ENCODE measurements around the gene MAGIX. TPM values are rescaled to one million over a fixed set of nuclear protein-coding genes. Genes with fewer than 3 reads are reported as not detected.
"Not testable (repeated sequence)": the region's sequence is repeated elsewhere in the genome, so short reads cannot be mapped to it uniquely, and the experiment has no call there.

Gene MAGIX
- 1 to 10 TPM; 1.0 to 1.1 TPM for total RNA-seq
- total RNA-seq: 1.4 to 2.5 reads per million in 2 donors

GRCh38 chrX:49162620-49163019 is at the start of gene MAGIX:
TSS of gene MAGIX (plus strand) at chrX:49162758. CDS start at chrX:49162890, 132 bp downstream.
- Mint-ChIP-seq H3K27me3 (no peaks in the 10 kb centered on the region), H3K36me3 (ENCODE audit: low read depth) (no peaks in the 10 kb centered on the region), H3K27ac (peak within 1 kb of the TSS; percentile 87), H3K4me1 (peaks cover 18% of the 10 kb centered on the region), H3K4me3 (peak within 1 kb of the TSS; percentile 89)
- no peak for DNase-seq
- no peak for ATAC-seq
- no peaks in the 10 kb centered on the region for H3K9me3 ChIP-seq (ENCODE audit: control insufficient read depth, low read length, poor library complexity, severe bottlenecking)

- DNase-seq (no peak), ATAC-seq (no peak)
- Mint-ChIP-seq H3K27me3 (no peaks in the 10 kb centered on the region), H3K27ac (peak overlapping the region; percentile 32), H3K4me3 (no peak overlapping the region), H3K4me1 (peaks cover 23% of the 10 kb centered on the region), H3K36me3 (ENCODE audit: low read depth) (peaks cover 11% of the 10 kb centered on the region)
- H3K9me3 ChIP-seq (ENCODE audit: control insufficient read depth, low read length, poor library complexity, severe bottlenecking): no peaks in the 10 kb centered on the region
Measured at GRCh38 chrX:49116076-49116475, 46.5 kb upstream of the MAGIX start.

GRCh38 chrX:49116716-49117115 is 45.8 kb upstream of the MAGIX start:
- no peaks in the 10 kb centered on the region for H3K9me3 ChIP-seq (ENCODE audit: control insufficient read depth, low read length, poor library complexity, severe bottlenecking)
- peaks cover 11% of the 10 kb centered on the region for H3K36me3 Mint-ChIP-seq (ENCODE audit: low read depth)
- DNase-seq (no peak), ATAC-seq (no peak)
- H3K27me3 Mint-ChIP-seq: no peaks in the 10 kb centered on the region
- peaks cover 27% of the 10 kb centered on the region for H3K4me1 Mint-ChIP-seq
- H3K4me3 Mint-ChIP-seq: peak overlapping the region; percentile 25
- peak overlapping the region; percentile 79 for H3K27ac Mint-ChIP-seq

GRCh38 chrX:49117581-49117980 is 45.0 kb upstream of the MAGIX start:
- ATAC-seq: no peak

GRCh38 chrX:49120091-49120490 is 42.5 kb upstream of the MAGIX start:
- Mint-ChIP-seq H3K36me3 (ENCODE audit: low read depth) (peaks cover 11% of the 10 kb centered on the region), H3K27ac (no peak overlapping the region), H3K4me3 (no peak overlapping the region), H3K27me3 (no peaks in the 10 kb centered on the region), H3K4me1 (peaks cover 38% of the 10 kb centered on the region)
- H3K9me3 ChIP-seq (ENCODE audit: control insufficient read depth, low read length, poor library complexity, severe bottlenecking): no peaks in the 10 kb centered on the region
- ATAC-seq: no peak
- DNase-seq: no peak

More at GRCh38 chrX:49117581-49117980, 45.0 kb upstream of the MAGIX start:
- H3K4me1 Mint-ChIP-seq: peaks cover 28% of the 10 kb centered on the region
- no peaks in the 10 kb centered on the region for H3K27me3 Mint-ChIP-seq
- H3K4me3 Mint-ChIP-seq: peak overlapping the region; percentile 88
- no peak for DNase-seq
- H3K9me3 ChIP-seq (ENCODE audit: control insufficient read depth, low read length, poor library complexity, severe bottlenecking): no peaks in the 10 kb centered on the region
- peak overlapping the region; percentile 79 for H3K27ac Mint-ChIP-seq
- peaks cover 11% of the 10 kb centered on the region for H3K36me3 Mint-ChIP-seq (ENCODE audit: low read depth)

- Mint-ChIP-seq H3K36me3 (ENCODE audit: low read depth) (peaks cover 6% of the 10 kb centered on the region), H3K4me1 (peaks cover 25% of the 10 kb centered on the region), H3K27ac (peak overlapping the region; percentile 100), H3K4me3 (peak overlapping the region; percentile 96), H3K27me3 (no peaks in the 10 kb centered on the region)
- no peak for DNase-seq
- no peaks in the 10 kb centered on the region for H3K9me3 ChIP-seq (ENCODE audit: control insufficient read depth, low read length, poor library complexity, severe bottlenecking)
- ATAC-seq: no peak
Measured at GRCh38 chrX:49122499-49122898, 40.1 kb upstream of the MAGIX start.

GRCh38 chrX:49127742-49128258 is 34.8 kb upstream of the MAGIX start:
- ATAC-seq; H3K36me3 Mint-ChIP-seq (ENCODE audit: low read depth); DNase-seq; H3K4me3 Mint-ChIP-seq; H3K27ac Mint-ChIP-seq; H3K27me3 Mint-ChIP-seq; H3K9me3 ChIP-seq (ENCODE audit: control insufficient read depth, low read length, poor library complexity, severe bottlenecking); H3K4me1 Mint-ChIP-seq: not testable (repeated sequence)

- Mint-ChIP-seq H3K27me3 (no peaks in the 10 kb centered on the region), H3K4me3 (no peak overlapping the region), H3K27ac (no peak overlapping the region), H3K36me3 (ENCODE audit: low read depth) (no peaks in the 10 kb centered on the region), H3K4me1 (no peaks in the 10 kb centered on the region)
- ATAC-seq: no peak
- DNase-seq: no peak
- no peaks in the 10 kb centered on the region for H3K9me3 ChIP-seq (ENCODE audit: control insufficient read depth, low read length, poor library complexity, severe bottlenecking)
Measured at GRCh38 chrX:49129427-49129826, 33.1 kb upstream of the MAGIX start.

GRCh38 chrX:49132275-49132674 is 30.3 kb upstream of the MAGIX start:
- H3K4me1 Mint-ChIP-seq: not testable (repeated sequence)

GRCh38 chrX:49133759-49134158 is 28.8 kb upstream of the MAGIX start:
- Mint-ChIP-seq H3K4me3 (no peak overlapping the region), H3K4me1 (no peaks in the 10 kb centered on the region), H3K36me3 (ENCODE audit: low read depth) (no peaks in the 10 kb centered on the region), H3K27me3 (no peaks in the 10 kb centered on the region), H3K27ac (no peak overlapping the region)
- no peak for ATAC-seq
- no peaks in the 10 kb centered on the region for H3K9me3 ChIP-seq (ENCODE audit: control insufficient read depth, low read length, poor library complexity, severe bottlenecking)
- DNase-seq: no peak

More at GRCh38 chrX:49132275-49132674, 30.3 kb upstream of the MAGIX start:
- DNase-seq; H3K9me3 ChIP-seq (ENCODE audit: control insufficient read depth, low read length, poor library complexity, severe bottlenecking); H3K4me3 Mint-ChIP-seq; H3K27me3 Mint-ChIP-seq; H3K36me3 Mint-ChIP-seq (ENCODE audit: low read depth); ATAC-seq; H3K27ac Mint-ChIP-seq: not testable (repeated sequence)

- H3K9me3 ChIP-seq (ENCODE audit: control insufficient read depth, low read length, poor library complexity, severe bottlenecking): no peaks in the 10 kb centered on the region
- ATAC-seq (no peak), DNase-seq (no peak)
- Mint-ChIP-seq H3K4me1 (no peaks in the 10 kb centered on the region), H3K27ac (no peak overlapping the region), H3K4me3 (no peak overlapping the region), H3K36me3 (ENCODE audit: low read depth) (no peaks in the 10 kb centered on the region), H3K27me3 (no peaks in the 10 kb centered on the region)
Measured at GRCh38 chrX:49137492-49137891, 25.1 kb upstream of the MAGIX start.

- ATAC-seq (no peak), DNase-seq (no peak)
- Mint-ChIP-seq H3K27ac (no peak overlapping the region), H3K27me3 (no peaks in the 10 kb centered on the region), H3K36me3 (ENCODE audit: low read depth) (no peaks in the 10 kb centered on the region), H3K4me1 (no peaks in the 10 kb centered on the region), H3K4me3 (no peak overlapping the region)
- H3K9me3 ChIP-seq (ENCODE audit: control insufficient read depth, low read length, poor library complexity, severe bottlenecking): no peaks in the 10 kb centered on the region
Measured at GRCh38 chrX:49139713-49140112, 22.8 kb upstream of the MAGIX start.

GRCh38 chrX:49142264-49142663 is 20.3 kb upstream of the MAGIX start:
- DNase-seq; H3K9me3 ChIP-seq (ENCODE audit: control insufficient read depth, low read length, poor library complexity, severe bottlenecking); ATAC-seq; H3K36me3 Mint-ChIP-seq (ENCODE audit: low read depth); H3K4me1 Mint-ChIP-seq; H3K27ac Mint-ChIP-seq; H3K27me3 Mint-ChIP-seq; H3K4me3 Mint-ChIP-seq: not testable (repeated sequence)

- not testable (repeated sequence) for H3K27me3 Mint-ChIP-seq; H3K4me3 Mint-ChIP-seq; DNase-seq; H3K4me1 Mint-ChIP-seq; ATAC-seq; H3K27ac Mint-ChIP-seq; H3K9me3 ChIP-seq (ENCODE audit: control insufficient read depth, low read length, poor library complexity, severe bottlenecking); H3K36me3 Mint-ChIP-seq (ENCODE audit: low read depth)
Measured at GRCh38 chrX:49143154-49143553, 19.4 kb upstream of the MAGIX start.
